ENCODE measurements around the gene MBNL3.

The MBNL3 gene, protein sequence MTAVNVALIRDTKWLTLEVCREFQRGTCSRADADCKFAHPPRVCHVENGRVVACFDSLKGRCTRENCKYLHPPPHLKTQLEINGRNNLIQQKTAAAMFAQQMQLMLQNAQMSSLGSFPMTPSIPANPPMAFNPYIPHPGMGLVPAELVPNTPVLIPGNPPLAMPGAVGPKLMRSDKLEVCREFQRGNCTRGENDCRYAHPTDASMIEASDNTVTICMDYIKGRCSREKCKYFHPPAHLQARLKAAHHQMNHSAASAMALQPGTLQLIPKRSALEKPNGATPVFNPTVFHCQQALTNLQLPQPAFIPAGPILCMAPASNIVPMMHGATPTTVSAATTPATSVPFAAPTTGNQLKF

DNA sequence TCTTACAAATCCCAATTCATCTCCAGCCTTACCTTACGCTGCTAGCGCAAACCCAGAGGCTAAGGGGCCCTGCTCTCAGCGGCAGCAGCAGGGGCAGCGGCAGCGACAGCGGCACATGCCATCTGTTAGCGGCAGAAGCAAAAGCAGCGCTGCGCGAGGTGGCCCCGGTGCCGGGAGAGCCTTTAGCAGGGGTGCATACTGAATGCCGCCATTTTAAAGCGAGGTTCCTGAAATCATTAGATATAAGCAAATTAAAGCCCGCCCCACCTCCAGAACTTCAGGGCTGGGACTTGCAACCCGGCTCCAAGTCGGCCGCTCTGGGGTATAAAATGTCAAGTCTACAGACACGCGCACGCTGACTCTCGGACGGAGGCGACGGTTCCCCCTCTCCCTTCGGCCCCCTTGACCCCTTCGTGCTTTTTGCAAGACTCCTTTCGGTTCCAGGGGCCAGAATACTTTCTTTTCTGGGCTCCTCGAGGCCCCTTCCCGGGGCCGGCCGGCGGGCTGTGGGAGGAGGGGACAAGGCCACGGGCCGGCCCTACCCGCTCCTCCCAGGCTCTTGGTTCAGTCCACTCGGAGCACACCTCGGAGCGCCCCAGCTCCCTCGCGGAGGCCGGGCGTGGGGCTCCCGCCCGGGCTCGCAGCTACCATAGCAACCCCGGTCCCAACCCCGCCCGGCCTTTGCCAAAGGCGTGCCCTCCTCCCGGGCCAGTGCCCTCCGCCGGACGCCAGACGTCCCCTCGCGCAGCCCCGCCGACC lies at the start of gene MBNL3:
TSS of gene MBNL3 (minus strand) at position 220 of the 759 bp plus-strand sequence. CDS start 49,427 bp downstream, outside the sequence.
- no peaks in the 10 kb centered on the region for H3K27me3 ChIP-seq (ENCODE audit: insufficient read depth, low read length)
- H2AFZ ChIP-seq (ENCODE audit: low read depth, low read length) = peak within 1 kb of the TSS; percentile 51
- H3K4me3 ChIP-seq (ENCODE audit: low read length) = peak within 1 kb of the TSS; percentile 68
- H3K9me3 ChIP-seq (ENCODE audit: low read length) = no peaks in the 10 kb centered on the region
- peaks cover 15% of the 10 kb centered on the region for H3K4me1 ChIP-seq (ENCODE audit: insufficient read depth, low read length)
- no peaks in the 10 kb centered on the region for H3K36me3 ChIP-seq (ENCODE audit: insufficient read depth, low read length)

GRCh38 chrX:132533409-132533808 lies 44.6 kb upstream of the MBNL3 start:
- Histone ChIP-seq H3K27me3 (ENCODE audit: insufficient read depth, low read length) (no peaks in the 10 kb centered on the region), H3K4me3 (ENCODE audit: low read length) (no peak overlapping the region), H3K36me3 (ENCODE audit: insufficient read depth, low read length) (no peaks in the 10 kb centered on the region), H2AFZ (ENCODE audit: low read depth, low read length) (no peak overlapping the region), H3K9me3 (ENCODE audit: low read length) (no peaks in the 10 kb centered on the region), H3K4me1 (ENCODE audit: insufficient read depth, low read length) (no peaks in the 10 kb centered on the region)

- no peak overlapping the region for H2AFZ ChIP-seq (ENCODE audit: low read depth, low read length)
- no peaks in the 10 kb centered on the region for H3K36me3 ChIP-seq (ENCODE audit: insufficient read depth, low read length)
- H3K27me3 ChIP-seq (ENCODE audit: insufficient read depth, low read length) = no peaks in the 10 kb centered on the region
- H3K4me3 ChIP-seq (ENCODE audit: low read length) = no peak overlapping the region
- H3K4me1 ChIP-seq (ENCODE audit: insufficient read depth, low read length) = no peaks in the 10 kb centered on the region
- H3K9me3 ChIP-seq (ENCODE audit: low read length) = no peaks in the 10 kb centered on the region
Observed at GRCh38 chrX:132532913-132533312, 44.1 kb upstream of the MBNL3 start.

DNA sequence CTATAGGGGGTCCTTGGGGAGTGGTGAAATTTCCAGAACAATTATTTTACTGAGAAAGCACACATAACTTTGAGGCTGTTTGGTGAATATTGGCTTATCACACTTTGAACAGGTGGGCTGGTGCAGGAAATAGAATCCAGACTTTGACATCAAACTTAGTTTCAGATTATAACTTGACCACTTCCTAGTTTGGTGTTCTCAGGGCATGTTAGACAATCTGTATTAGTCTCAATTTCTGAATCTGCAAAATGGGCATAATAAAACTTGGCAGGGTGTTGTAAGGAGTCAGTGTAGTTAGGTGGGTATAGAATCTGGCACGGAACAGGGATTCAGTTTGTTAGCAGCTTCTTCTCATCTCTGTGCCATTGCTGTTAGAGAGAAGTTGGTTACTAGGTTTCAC lies 43.3 kb upstream of the MBNL3 start:
- Histone ChIP-seq H3K9me3 (ENCODE audit: low read length) (no peaks in the 10 kb centered on the region), H3K4me3 (ENCODE audit: low read length) (no peak overlapping the region), H3K4me1 (ENCODE audit: insufficient read depth, low read length) (no peaks in the 10 kb centered on the region), H2AFZ (ENCODE audit: low read depth, low read length) (no peak overlapping the region), H3K27me3 (ENCODE audit: insufficient read depth, low read length) (no peaks in the 10 kb centered on the region), H3K36me3 (ENCODE audit: insufficient read depth, low read length) (no peaks in the 10 kb centered on the region)

DNA sequence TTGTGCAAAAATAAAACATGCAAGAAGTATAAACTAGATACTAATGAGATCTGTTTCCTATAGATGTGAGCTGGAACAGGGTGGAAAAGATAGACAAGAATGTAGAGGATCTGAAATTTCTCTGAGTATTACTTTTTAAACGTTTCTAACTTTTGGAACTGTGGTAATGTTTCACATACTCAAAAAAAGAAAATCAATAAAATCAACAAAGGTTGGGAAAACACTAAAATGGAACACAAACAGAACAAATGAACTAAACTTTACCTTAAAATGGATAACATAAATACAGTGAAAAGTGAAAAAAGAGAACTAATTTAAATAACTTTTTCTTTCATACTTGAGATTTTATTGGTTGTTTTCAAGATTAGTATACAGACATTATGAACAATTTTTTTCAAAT lies 32.0 kb upstream of the MBNL3 start:
- H3K27me3 ChIP-seq (ENCODE audit: insufficient read depth, low read length) = no peaks in the 10 kb centered on the region
- H3K4me3 ChIP-seq (ENCODE audit: low read length) = no peak overlapping the region
- no peaks in the 10 kb centered on the region for H3K36me3 ChIP-seq (ENCODE audit: insufficient read depth, low read length)

GRCh38 chrX:132520213-132520612 lies 31.4 kb upstream of the MBNL3 start:
- no peak overlapping the region for H2AFZ ChIP-seq (ENCODE audit: low read depth, low read length)
- no peaks in the 10 kb centered on the region for H3K9me3 ChIP-seq (ENCODE audit: low read length)
- no peaks in the 10 kb centered on the region for H3K27me3 ChIP-seq (ENCODE audit: insufficient read depth, low read length)
- H3K4me3 ChIP-seq (ENCODE audit: low read length) = no peak overlapping the region
- H3K4me1 ChIP-seq (ENCODE audit: insufficient read depth, low read length) = no peaks in the 10 kb centered on the region
- H3K36me3 ChIP-seq (ENCODE audit: insufficient read depth, low read length) = no peaks in the 10 kb centered on the region

More for the DNA sequence above, 32.0 kb upstream of the MBNL3 start:
- Histone ChIP-seq H3K4me1 (ENCODE audit: insufficient read depth, low read length) (no peaks in the 10 kb centered on the region), H3K9me3 (ENCODE audit: low read length) (no peaks in the 10 kb centered on the region), H2AFZ (ENCODE audit: low read depth, low read length) (no peak overlapping the region)

DNA sequence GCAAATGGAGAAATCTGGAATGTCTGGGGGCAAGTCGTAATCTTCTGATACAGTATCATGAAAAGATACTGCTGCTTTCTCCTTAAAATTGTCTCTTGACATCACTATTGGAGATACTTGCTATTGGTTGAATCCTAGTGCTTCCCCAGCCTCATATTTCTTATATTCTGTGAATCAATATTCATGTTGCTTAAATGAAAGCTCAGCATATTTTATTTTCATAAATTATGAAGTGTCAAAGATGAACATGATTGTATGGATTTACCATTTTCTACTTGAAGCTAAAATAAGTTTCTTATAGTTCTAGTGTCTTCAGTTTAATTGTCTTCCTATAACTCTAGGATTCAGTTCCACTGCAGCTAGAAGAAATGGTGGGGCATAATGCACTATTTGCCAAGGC lies 29.6 kb upstream of the MBNL3 start:
- no peaks in the 10 kb centered on the region for H3K36me3 ChIP-seq (ENCODE audit: insufficient read depth, low read length)
- H3K4me3 ChIP-seq (ENCODE audit: low read length) = no peak overlapping the region
- H2AFZ ChIP-seq (ENCODE audit: low read depth, low read length) = no peak overlapping the region
- no peaks in the 10 kb centered on the region for H3K9me3 ChIP-seq (ENCODE audit: low read length)
- no peaks in the 10 kb centered on the region for H3K27me3 ChIP-seq (ENCODE audit: insufficient read depth, low read length)
- no peaks in the 10 kb centered on the region for H3K4me1 ChIP-seq (ENCODE audit: insufficient read depth, low read length)

DNA sequence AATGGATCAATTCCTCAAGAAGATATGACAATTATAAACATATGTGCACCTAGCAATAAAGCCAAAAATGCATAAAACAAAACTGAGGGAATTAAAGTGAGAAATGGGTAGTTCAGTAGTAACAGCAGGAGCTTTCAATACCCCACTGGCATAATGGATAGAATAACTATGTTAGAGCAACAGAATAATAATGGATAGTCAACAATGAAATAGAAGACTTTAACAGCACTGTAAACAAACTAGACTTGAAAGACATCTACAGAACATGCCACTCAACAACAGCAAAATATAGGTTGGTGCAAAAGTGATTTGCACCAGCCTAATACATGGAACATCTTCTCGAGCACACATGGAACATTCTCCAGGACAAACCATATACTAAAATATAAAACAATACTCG lies 20.0 kb upstream of the MBNL3 start:
- H2AFZ ChIP-seq (ENCODE audit: low read depth, low read length) = no peak overlapping the region
- peaks cover 4% of the 10 kb centered on the region for H3K27me3 ChIP-seq (ENCODE audit: insufficient read depth, low read length)
- H3K9me3 ChIP-seq (ENCODE audit: low read length) = no peaks in the 10 kb centered on the region
- H3K4me1 ChIP-seq (ENCODE audit: insufficient read depth, low read length) = no peaks in the 10 kb centered on the region
- H3K36me3 ChIP-seq (ENCODE audit: insufficient read depth, low read length) = no peaks in the 10 kb centered on the region
- no peak overlapping the region for H3K4me3 ChIP-seq (ENCODE audit: low read length)

GRCh38 chrX:132505116-132505515 lies 16.3 kb upstream of the MBNL3 start:
- Histone ChIP-seq H3K27me3 (ENCODE audit: insufficient read depth, low read length) (no peaks in the 10 kb centered on the region), H2AFZ (ENCODE audit: low read depth, low read length) (no peak overlapping the region), H3K9me3 (ENCODE audit: low read length) (no peaks in the 10 kb centered on the region), H3K36me3 (ENCODE audit: insufficient read depth, low read length) (no peaks in the 10 kb centered on the region), H3K4me1 (ENCODE audit: insufficient read depth, low read length) (no peaks in the 10 kb centered on the region), H3K4me3 (ENCODE audit: low read length) (no peak overlapping the region)

GRCh38 chrX:132504417-132504816 lies 15.6 kb upstream of the MBNL3 start:
- no peak overlapping the region for H3K4me3 ChIP-seq (ENCODE audit: low read length)
- H3K4me1 ChIP-seq (ENCODE audit: insufficient read depth, low read length) = no peaks in the 10 kb centered on the region
- H3K27me3 ChIP-seq (ENCODE audit: insufficient read depth, low read length) = no peaks in the 10 kb centered on the region
- no peaks in the 10 kb centered on the region for H3K9me3 ChIP-seq (ENCODE audit: low read length)
- H2AFZ ChIP-seq (ENCODE audit: low read depth, low read length) = no peak overlapping the region
- no peaks in the 10 kb centered on the region for H3K36me3 ChIP-seq (ENCODE audit: insufficient read depth, low read length)

- Histone ChIP-seq H3K4me3 (ENCODE audit: low read length) (no peak overlapping the region), H3K27me3 (ENCODE audit: insufficient read depth, low read length) (no peaks in the 10 kb centered on the region), H3K9me3 (ENCODE audit: low read length) (no peaks in the 10 kb centered on the region), H2AFZ (ENCODE audit: low read depth, low read length) (no peak overlapping the region), H3K36me3 (ENCODE audit: insufficient read depth, low read length) (no peaks in the 10 kb centered on the region), H3K4me1 (ENCODE audit: insufficient read depth, low read length) (peaks cover 11% of the 10 kb centered on the region)
Observed at GRCh38 chrX:132501606-132502005, 12.8 kb upstream of the MBNL3 start.

GRCh38 chrX:132497432-132497831 lies 8.6 kb upstream of the MBNL3 start:
- Histone ChIP-seq H3K4me1 (ENCODE audit: insufficient read depth, low read length) (peaks cover 15% of the 10 kb centered on the region), H2AFZ (ENCODE audit: low read depth, low read length) (no peak overlapping the region), H3K27me3 (ENCODE audit: insufficient read depth, low read length) (no peaks in the 10 kb centered on the region), H3K36me3 (ENCODE audit: insufficient read depth, low read length) (no peaks in the 10 kb centered on the region), H3K4me3 (ENCODE audit: low read length) (no peak overlapping the region), H3K9me3 (ENCODE audit: low read length) (no peaks in the 10 kb centered on the region)

- Histone ChIP-seq H3K9me3 (ENCODE audit: low read length) (no peaks in the 10 kb centered on the region), H3K4me1 (ENCODE audit: insufficient read depth, low read length) (peaks cover 18% of the 10 kb centered on the region), H2AFZ (ENCODE audit: low read depth, low read length) (no peak overlapping the region), H3K27me3 (ENCODE audit: insufficient read depth, low read length) (no peaks in the 10 kb centered on the region), H3K36me3 (ENCODE audit: insufficient read depth, low read length) (no peaks in the 10 kb centered on the region), H3K4me3 (ENCODE audit: low read length) (no peak overlapping the region)
Observed at GRCh38 chrX:132493095-132493494, 4.3 kb upstream of the MBNL3 start.
